A172 (cell line): ENCODE measurements around the gene SLC22A15. TPM values are rescaled to one million over a fixed set of nuclear protein-coding genes. Genes with fewer than 3 reads are reported as not detected.
"Not testable (repeated sequence)": the region's sequence is repeated elsewhere in the genome, so short reads cannot be mapped to it uniquely, and the experiment has no call there.

Experiments used
- DNase-seq: peaks from one replicate; pipeline ENCODE4 v3.0.0-alpha.2; 2015; ENCODE audit warnings: low spot score
- total RNA-seq: library from RNA; depleted of rRNA; stranded (reverse); fragments of >200 nt; shearing (Covaris generic); gene quantifications from 2 replicates; pipeline ENCODE4 v1.2.3, GENCODE V29; 2014; rRNA removed

The SLC22A15 gene
- total RNA-seq = 1.3 and 4.3 TPM in 2 replicates

DNA sequence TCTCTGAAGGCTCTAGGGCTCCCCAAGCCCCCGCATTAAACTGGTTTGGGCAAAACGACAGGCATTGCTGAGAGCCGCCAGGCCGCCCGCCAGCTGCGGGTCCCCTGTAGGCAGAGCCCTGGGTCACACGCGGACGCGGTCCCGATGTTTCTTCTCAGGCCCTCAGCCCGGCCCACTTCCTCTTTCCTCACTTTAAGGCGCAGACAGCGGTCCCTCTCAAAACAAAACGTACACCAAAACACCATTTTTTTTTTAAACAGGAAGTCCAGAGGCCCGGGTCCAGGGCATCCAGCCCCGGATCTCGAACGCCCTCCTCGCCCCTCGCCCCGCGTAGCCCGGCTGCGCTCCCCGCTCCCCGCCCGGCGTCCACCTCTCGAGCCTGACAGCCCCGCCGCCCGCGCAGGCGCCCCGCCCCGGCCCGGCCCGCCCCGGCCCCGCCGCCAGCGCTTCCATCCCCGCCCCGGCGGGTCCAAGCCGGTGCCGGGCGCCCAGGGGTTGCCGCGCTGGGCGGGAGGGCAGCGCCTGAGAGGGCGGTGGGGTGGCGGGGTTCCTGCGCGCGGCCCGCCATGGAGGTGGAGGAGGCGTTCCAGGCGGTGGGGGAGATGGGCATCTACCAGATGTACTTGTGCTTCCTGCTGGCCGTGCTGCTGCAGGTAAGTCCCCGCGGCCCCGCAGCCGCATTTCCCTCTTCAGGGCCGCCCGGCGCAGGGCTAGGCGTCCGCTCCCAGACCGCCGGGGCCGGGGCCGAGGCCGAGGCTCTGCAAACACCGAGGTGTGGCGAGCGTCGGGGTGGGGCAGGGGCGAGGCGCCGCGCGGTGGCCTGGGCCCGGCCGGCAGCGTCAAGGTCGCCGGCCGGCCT is at the start of gene SLC22A15:
TSS of gene SLC22A15 (plus strand) at position 452 of the 859 bp plus-strand sequence. CDS start at position 567, 115 bp downstream.
- DNase-seq = peak; percentile 49

GRCh38 chr1:115927971-115928370 is 48.3 kb upstream of the SLC22A15 start:
- DNase-seq = no peak

GRCh38 chr1:115929881-115930280 is 46.4 kb upstream of the SLC22A15 start:
- DNase-seq = peak; percentile 54

GRCh38 chr1:115933625-115934024 is 42.7 kb upstream of the SLC22A15 start:
- no peak for DNase-seq

DNA sequence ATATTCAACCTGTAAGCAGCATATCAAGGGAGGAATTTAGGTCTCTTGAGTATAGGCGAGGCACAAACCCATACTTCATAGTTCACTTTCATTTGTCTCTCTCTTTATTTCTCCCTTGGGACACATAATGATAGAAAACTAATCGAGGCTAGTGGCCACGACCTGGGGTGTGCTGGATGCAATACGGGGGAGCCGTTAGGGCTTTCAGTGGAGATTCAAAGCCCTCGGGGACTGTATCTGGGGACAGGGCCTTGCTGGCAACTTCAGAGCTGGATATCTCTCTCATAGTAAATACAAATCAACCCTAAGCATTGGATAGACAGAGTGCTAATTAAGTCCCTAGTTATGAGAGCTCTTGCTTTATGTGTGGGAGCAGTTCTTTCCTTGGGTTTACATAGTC is 36.9 kb upstream of the SLC22A15 start:
- DNase-seq = no peak

DNA sequence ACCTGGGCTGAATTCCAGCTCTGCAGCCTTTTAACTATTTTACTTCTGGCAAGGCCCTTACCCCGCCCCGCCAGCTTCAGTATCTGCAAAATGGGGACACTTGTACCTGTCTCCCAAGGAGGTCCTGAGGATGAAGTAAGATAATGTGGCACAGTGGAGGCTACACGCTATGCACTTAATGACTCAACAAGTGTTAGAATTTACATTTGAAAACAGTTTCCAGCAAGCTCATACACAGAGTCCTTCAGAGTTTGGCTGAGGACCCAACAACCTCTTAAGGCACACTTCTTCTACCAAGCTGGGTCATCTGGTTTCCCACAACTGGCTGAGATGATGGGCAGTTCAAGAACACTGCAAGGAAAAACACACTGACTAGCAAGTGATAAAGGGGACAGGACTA is 30.2 kb upstream of the SLC22A15 start:
- no peak for DNase-seq

- peak; percentile 28 for DNase-seq
These were observed 27.2 kb upstream of the SLC22A15 start for GRCh38 chr1:115949156-115949555.

GRCh38 chr1:115951560-115951959 is 24.8 kb upstream of the SLC22A15 start:
- no peak for DNase-seq

DNA sequence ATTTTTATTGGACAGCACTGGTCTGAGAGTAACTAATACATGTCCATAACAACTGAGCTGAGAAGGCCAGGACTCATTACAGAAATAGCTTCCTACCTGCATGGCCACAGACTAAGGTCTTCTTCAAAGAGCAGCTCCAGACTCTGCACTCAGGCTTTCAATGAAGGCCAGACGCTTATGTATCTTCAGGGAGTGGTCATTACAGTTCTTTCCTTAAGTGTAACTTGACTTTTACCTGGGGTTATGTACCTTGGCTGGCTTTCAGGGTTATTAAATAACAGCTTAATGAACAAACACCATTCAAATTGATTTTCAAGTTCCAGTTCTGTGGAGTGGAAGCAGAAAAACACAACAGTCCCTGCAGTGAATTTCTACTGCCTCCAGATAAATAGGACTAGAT is 23.8 kb upstream of the SLC22A15 start:
- no peak for DNase-seq

- no peak for DNase-seq
These were observed 23.1 kb upstream of the SLC22A15 start for GRCh38 chr1:115953180-115953579.

DNA sequence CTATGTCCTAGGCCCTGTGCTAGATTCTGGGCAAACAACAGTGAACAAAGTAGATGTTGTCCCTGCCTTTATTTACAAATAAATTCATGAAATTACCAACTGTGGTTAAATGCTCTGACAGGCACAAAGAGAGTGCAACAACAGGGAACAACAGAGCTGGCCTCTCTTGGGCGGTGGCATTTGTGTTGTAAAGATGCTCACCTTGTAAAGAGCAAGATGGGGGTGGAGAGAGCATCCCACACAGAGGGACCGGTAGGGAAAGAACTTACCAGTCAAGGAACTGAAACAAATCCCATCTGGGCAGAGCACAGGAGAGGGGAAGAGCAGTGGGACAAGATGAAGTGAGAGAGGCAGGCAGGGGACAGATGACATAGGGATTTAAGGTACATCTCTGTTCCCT is 21.6 kb upstream of the SLC22A15 start:
- no peak for DNase-seq

DNA sequence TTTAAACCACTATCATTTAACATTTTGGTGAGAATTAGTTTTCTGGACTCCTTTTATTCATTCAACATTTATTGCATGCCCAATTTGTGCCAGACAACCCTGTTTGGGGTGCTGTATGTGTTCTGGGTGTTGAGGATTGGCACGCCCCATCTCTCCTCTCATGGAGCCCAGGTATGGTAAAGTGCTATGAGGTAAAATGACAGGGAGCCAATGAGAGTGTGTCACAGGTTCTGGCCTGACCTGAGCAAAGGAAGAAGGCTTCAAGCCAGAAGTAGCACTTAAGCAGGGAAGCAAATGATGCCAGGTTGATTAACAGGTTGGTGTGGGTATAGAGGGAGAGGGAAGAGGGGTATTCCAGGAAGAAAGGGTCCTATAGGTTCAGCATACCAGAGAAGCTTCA is 21.1 kb upstream of the SLC22A15 start:
- no peak for DNase-seq

GRCh38 chr1:115958866-115959265 is 17.4 kb upstream of the SLC22A15 start:
- DNase-seq = no peak

- peak; percentile 29 for DNase-seq
These were observed 6.8 kb upstream of the SLC22A15 start for GRCh38 chr1:115969509-115969908.

- not testable (repeated sequence) for DNase-seq
These were observed 4.5 kb upstream of the SLC22A15 start for GRCh38 chr1:115971778-115972177.

DNA sequence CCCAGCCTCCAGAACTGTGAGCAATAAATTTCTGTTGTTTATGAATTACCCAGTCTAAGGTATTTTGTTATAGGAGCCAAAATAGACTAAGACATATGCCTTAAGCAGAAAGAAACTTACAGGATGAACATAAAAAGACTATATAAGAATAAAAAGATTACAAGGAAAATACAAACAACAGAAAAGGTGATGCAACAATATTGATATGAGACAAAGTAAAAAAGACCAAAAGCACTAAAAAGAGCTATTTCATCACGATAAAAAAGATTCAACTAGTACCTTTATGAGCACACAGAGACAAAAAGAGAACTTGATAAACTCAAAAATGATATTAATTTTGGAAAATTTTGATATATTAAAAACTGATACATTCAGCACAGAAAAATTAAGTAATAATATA is 3.2 kb upstream of the SLC22A15 start:
- no peak for DNase-seq

GRCh38 chr1:115975569-115976061 is 698 bp upstream of the SLC22A15 start:
- DNase-seq = no peak

DNA sequence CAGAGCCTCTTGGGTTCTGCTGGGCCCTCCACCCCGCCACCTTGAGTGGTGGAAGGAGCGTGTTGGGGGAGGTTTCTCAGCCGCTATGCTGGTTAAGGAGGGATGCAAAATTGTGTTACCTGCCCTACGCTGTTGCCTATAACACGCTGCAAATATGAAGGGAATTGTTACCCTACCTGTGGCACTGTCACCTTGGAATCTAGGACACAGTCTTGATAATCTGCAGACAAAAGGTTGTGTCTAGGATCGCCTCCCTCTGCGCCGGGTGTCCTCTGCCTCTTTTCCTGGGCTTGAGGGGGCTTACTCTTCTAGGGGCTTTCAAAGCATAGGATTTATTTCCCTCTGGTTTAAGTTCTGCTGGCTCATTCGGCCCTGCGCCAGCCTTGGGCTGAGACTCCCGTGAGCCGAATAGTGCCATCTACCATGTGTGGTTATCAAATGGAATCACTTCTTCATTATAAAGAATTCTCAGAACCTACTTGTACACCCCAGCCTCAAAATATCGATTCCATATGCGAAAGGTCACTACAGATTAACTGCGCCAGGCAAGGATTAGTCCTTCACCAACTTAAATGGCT is 697 bp downstream of the SLC22A15 start:
- DNase-seq = no peak

- DNase-seq = peak; percentile 52
These were observed 1.4 kb downstream of the SLC22A15 start for GRCh38 chr1:115977499-115978258.

GRCh38 chr1:115978292-115978941 is 2.1 kb downstream of the SLC22A15 start:
- DNase-seq = no peak

- DNase-seq = no peak
These were observed 3.8 kb downstream of the SLC22A15 start for GRCh38 chr1:115980156-115980555.
